Osteoblast (primary cell): ENCODE results near the gene EGFL8. TPM values are rescaled to one million over a fixed set of nuclear protein-coding genes. Genes with fewer than 3 reads are reported as not detected.
A peak's percentile ranks its signal among the peaks of the same experiment; 100 is the strongest.

Experiments
- DNase-seq: peaks from one replicate; pipeline ENCODE4 v3.0.0; 2011; ENCODE audit warnings: low spot score, mixed read lengths; ENCODE audit not compliant: insufficient read length; ENCODE audit errors: missing footprints
- H2AFZ ChIP-seq: 2 replicates; pipeline ENCODE4 v1.6.0; 2011; ENCODE audit warnings: mild to moderate bottlenecking, low read length
- H3K27ac ChIP-seq: 2 replicates; pipeline ENCODE4 v1.5.1; 2011; ENCODE audit warnings: mild to moderate bottlenecking, low read depth, low read length, moderate library complexity
- H3K27me3 ChIP-seq: 2 replicates; pipeline ENCODE4 v1.6.0; 2012; ENCODE audit warnings: mild to moderate bottlenecking, control low read depth, inconsistent platforms, low read length, moderate library complexity; ENCODE audit not compliant: insufficient read depth
- H3K36me3 ChIP-seq: 2 replicates; pipeline ENCODE4 v1.5.1; 2011; ENCODE audit warnings: mild to moderate bottlenecking, low read length, control low read depth, moderate library complexity; ENCODE audit not compliant: insufficient read depth
- H3K4me1 ChIP-seq: 2 replicates; pipeline ENCODE4 v1.5.1; 2011; ENCODE audit warnings: mild to moderate bottlenecking, low read length, control low read depth, moderate library complexity; ENCODE audit not compliant: insufficient read depth
- H3K4me2 ChIP-seq: 2 replicates; pipeline ENCODE4 v1.6.0; 2011; ENCODE audit warnings: mild to moderate bottlenecking, low read length; ENCODE audit not compliant: insufficient read depth
- H3K4me3 ChIP-seq: fragments of 200-600 bp; sonication (generic); 3 replicates; pipeline ENCODE4 v1.5.1; 2012; ENCODE audit warnings: mild to moderate bottlenecking, low read length, inconsistent platforms; ENCODE audit not compliant: insufficient read depth
- H3K79me2 ChIP-seq: 2 replicates; pipeline ENCODE4 v1.6.0; 2012; ENCODE audit warnings: mild to moderate bottlenecking, low read length, control low read depth, inconsistent platforms; ENCODE audit not compliant: insufficient read depth
- H3K9me3 ChIP-seq: 2 replicates; pipeline ENCODE4 v1.5.1; 2011; ENCODE audit warnings: low read depth, low read length, control low read depth
- H4K20me1 ChIP-seq: 2 replicates; pipeline ENCODE4 v1.6.0; 2012; ENCODE audit warnings: mild to moderate bottlenecking, low read length, control low read depth; ENCODE audit not compliant: insufficient read depth
- total RNA-seq: library from RNA; depleted of rRNA; stranded (reverse); fragments of >200 nt; gene quantifications from 2 replicates; pipeline ENCODE4 v1.2.3, GENCODE V29; 2012
- TF ChIP-seq, protein P1 (sequence below): IDR thresholded peaks from 2 replicates; pipeline ENCODE4 v1.5.1; 2011; ENCODE audit warnings: mild to moderate bottlenecking, low read depth, low read length, moderate library complexity; ENCODE audit errors: extremely low read depth

Gene EGFL8
- 0.29 and 0.36 TPM in 2 replicates for total RNA-seq

DNA sequence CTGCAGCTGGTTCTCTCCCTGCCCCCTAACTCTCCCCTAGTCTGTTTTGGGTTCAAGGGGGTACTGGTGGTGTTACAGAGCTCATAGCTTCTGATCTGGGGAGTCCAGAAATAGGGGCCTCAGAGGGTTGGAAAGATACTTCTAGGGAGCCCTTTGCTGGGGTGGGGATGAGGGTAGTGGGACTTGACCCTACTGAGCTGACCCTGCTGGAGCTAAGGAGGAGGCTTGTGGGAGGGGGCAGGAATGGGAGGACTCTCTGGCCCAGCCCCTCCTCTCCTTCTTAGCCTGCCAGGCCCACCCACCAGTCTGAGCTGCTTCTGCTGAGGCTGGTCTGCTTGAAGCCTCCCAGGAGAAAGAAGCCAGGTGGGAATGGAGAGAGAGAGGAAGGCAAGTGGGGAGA lies at the start of gene EGFL8:
Gene EGFL8, plus strand, starts transcription at position 301 of the 400 bp plus-strand sequence. CDS start 1,571 bp downstream, outside the sequence.
- Histone ChIP-seq H2AFZ (no peak within 1 kb of the TSS), H3K27me3 (no peaks in the 10 kb centered on the region), H3K4me1 (peaks cover 6% of the 10 kb centered on the region), H3K36me3 (peaks cover 25% of the 10 kb centered on the region), H3K9me3 (no peaks in the 10 kb centered on the region), H3K4me3 (no peak within 1 kb of the TSS), H3K27ac (no peak within 1 kb of the TSS), H3K79me2 (no peaks in the 10 kb centered on the region), H4K20me1 (no peaks in the 10 kb centered on the region), H3K4me2 (no peak within 1 kb of the TSS)
- DNase-seq = peak; percentile 79
- TF ChIP-seq, protein P1, sequence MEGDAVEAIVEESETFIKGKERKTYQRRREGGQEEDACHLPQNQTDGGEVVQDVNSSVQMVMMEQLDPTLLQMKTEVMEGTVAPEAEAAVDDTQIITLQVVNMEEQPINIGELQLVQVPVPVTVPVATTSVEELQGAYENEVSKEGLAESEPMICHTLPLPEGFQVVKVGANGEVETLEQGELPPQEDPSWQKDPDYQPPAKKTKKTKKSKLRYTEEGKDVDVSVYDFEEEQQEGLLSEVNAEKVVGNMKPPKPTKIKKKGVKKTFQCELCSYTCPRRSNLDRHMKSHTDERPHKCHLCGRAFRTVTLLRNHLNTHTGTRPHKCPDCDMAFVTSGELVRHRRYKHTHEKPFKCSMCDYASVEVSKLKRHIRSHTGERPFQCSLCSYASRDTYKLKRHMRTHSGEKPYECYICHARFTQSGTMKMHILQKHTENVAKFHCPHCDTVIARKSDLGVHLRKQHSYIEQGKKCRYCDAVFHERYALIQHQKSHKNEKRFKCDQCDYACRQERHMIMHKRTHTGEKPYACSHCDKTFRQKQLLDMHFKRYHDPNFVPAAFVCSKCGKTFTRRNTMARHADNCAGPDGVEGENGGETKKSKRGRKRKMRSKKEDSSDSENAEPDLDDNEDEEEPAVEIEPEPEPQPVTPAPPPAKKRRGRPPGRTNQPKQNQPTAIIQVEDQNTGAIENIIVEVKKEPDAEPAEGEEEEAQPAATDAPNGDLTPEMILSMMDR = no peak

DNA sequence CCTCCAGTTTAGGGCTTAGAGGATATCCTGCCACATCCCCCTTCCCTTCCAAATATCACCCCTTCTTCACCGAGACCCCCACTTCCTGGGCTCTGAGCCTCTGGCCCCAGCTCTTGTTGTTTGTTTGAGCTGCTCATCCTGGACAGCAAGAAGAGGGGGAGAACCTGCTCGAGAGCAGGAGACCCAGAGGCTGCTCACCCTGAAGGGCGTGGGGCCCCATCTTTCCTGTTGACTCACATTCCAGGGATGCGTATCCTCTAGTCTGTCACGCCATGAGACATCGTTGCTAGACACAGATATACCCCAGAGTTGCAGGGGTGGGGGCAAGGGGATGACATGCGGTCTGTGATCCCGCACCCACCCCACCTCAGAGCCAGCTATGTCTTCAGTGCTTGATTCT lies 49.6 kb upstream of the EGFL8 start:
- H2AFZ ChIP-seq = no peak overlapping the region
- peaks cover 9% of the 10 kb centered on the region for H3K27me3 ChIP-seq
- H3K9me3 ChIP-seq = no peaks in the 10 kb centered on the region
- peak overlapping the region; percentile 60 for H3K4me2 ChIP-seq
- peaks cover 31% of the 10 kb centered on the region for H3K4me1 ChIP-seq
- peaks cover 24% of the 10 kb centered on the region for H3K36me3 ChIP-seq
- no peak overlapping the region for H3K4me3 ChIP-seq
- H3K79me2 ChIP-seq = no peaks in the 10 kb centered on the region
- TF ChIP-seq, protein P1 = no peak
- no peaks in the 10 kb centered on the region for H4K20me1 ChIP-seq
- peak overlapping the region; percentile 86 for H3K27ac ChIP-seq
- DNase-seq = peak; percentile 92

DNA sequence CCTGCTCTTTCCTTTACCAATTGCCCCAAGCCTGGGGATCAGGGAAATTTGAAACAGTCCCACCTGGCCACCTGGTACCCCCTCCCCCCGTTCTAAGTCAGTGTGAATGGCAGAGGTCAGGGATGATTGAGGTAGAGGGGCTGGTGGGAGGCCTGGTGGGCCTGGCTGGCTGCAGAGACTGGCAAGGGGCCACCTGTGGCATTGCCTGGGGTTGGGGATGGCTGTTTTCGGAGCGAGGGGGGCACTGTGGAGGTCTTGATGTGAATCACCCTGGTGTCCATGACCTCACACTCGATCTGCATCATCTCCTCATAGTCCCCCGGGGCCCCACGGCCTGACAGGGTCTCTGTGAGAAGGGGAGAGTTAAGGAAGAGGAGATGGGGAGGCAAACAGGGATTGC lies 48.8 kb upstream of the EGFL8 start:
- no peak for DNase-seq
- H3K36me3 ChIP-seq = peaks cover 26% of the 10 kb centered on the region
- H4K20me1 ChIP-seq = no peaks in the 10 kb centered on the region
- H3K27me3 ChIP-seq = peaks cover under 1% of the 10 kb centered on the region
- H3K4me1 ChIP-seq = peaks cover 31% of the 10 kb centered on the region
- no peaks in the 10 kb centered on the region for H3K9me3 ChIP-seq
- H2AFZ ChIP-seq = no peak overlapping the region
- H3K4me2 ChIP-seq = no peak overlapping the region
- TF ChIP-seq, protein P1 = no peak
- peak overlapping the region; percentile 63 for H3K27ac ChIP-seq
- H3K79me2 ChIP-seq = no peaks in the 10 kb centered on the region
- no peak overlapping the region for H3K4me3 ChIP-seq

GRCh38 chr6:32116674-32117073 lies 47.7 kb upstream of the EGFL8 start:
- no peaks in the 10 kb centered on the region for H4K20me1 ChIP-seq
- H3K27me3 ChIP-seq = no peaks in the 10 kb centered on the region
- peaks cover 36% of the 10 kb centered on the region for H3K36me3 ChIP-seq
- H3K4me3 ChIP-seq = no peak overlapping the region
- H3K4me1 ChIP-seq = peaks cover 31% of the 10 kb centered on the region
- no peak overlapping the region for H3K4me2 ChIP-seq
- no peaks in the 10 kb centered on the region for H3K9me3 ChIP-seq
- H3K79me2 ChIP-seq = no peaks in the 10 kb centered on the region
- no peak overlapping the region for H2AFZ ChIP-seq
- TF ChIP-seq, protein P1 = peak; percentile 43
- DNase-seq = no peak
- no peak overlapping the region for H3K27ac ChIP-seq
